WI38 (cell line): ENCODE data around the gene PITPNM1.
"Not testable (repeated sequence)": the region's sequence is repeated elsewhere in the genome, so short reads cannot be mapped to it uniquely, and the experiment has no call there.

Experiments
- H3K4me3 ChIP-seq: 2 replicates; pipeline ENCODE4 v1.5.1; 2011; ENCODE audit warnings: low read depth, mild to moderate bottlenecking, control low read depth, low read length
- TF ChIP-seq, protein P1 (sequence below): IDR thresholded peaks from 2 replicates; pipeline ENCODE4 v1.5.1; 2012; ENCODE audit warnings: low read depth, mild to moderate bottlenecking, control low read depth, low read length

PITPNM1 gene

GRCh38 chr11:67504950-67505581, at the start of gene PITPNM1:
Gene PITPNM1, minus strand, starts transcription at chr11:67505363. Its CDS starts 1,183 bp downstream, at chr11:67504180.
- H3K4me3 ChIP-seq, result peak within 1 kb of the TSS; percentile 71
- TF ChIP-seq, protein P1, sequence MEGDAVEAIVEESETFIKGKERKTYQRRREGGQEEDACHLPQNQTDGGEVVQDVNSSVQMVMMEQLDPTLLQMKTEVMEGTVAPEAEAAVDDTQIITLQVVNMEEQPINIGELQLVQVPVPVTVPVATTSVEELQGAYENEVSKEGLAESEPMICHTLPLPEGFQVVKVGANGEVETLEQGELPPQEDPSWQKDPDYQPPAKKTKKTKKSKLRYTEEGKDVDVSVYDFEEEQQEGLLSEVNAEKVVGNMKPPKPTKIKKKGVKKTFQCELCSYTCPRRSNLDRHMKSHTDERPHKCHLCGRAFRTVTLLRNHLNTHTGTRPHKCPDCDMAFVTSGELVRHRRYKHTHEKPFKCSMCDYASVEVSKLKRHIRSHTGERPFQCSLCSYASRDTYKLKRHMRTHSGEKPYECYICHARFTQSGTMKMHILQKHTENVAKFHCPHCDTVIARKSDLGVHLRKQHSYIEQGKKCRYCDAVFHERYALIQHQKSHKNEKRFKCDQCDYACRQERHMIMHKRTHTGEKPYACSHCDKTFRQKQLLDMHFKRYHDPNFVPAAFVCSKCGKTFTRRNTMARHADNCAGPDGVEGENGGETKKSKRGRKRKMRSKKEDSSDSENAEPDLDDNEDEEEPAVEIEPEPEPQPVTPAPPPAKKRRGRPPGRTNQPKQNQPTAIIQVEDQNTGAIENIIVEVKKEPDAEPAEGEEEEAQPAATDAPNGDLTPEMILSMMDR, result no peak

DNA sequence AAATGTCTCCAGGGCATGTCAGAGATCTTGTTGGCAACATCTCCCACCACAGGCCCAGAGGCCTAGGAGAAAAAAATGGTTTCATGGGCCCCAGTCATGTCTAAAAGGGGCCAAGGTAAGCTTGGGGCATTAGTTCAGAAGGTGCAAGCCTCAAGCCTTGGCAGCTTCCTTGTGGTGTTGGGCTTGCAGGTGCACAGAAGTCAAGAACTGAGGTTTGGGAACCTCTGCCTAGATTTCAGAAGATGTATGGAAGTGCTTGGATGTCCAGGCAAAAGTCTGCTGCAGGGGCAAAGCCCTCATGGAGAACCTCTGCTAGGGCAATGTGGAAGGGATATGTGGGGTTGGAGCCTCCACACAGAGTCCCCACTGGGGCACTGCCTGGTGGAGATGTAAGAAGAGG, 46.5 kb upstream of the PITPNM1 start:
- H3K4me3 ChIP-seq, result not testable (repeated sequence)

- no peak overlapping the region for H3K4me3 ChIP-seq
- TF ChIP-seq, protein P1, result no peak
These were observed 46.0 kb upstream of the PITPNM1 start for GRCh38 chr11:67551127-67551526.

DNA sequence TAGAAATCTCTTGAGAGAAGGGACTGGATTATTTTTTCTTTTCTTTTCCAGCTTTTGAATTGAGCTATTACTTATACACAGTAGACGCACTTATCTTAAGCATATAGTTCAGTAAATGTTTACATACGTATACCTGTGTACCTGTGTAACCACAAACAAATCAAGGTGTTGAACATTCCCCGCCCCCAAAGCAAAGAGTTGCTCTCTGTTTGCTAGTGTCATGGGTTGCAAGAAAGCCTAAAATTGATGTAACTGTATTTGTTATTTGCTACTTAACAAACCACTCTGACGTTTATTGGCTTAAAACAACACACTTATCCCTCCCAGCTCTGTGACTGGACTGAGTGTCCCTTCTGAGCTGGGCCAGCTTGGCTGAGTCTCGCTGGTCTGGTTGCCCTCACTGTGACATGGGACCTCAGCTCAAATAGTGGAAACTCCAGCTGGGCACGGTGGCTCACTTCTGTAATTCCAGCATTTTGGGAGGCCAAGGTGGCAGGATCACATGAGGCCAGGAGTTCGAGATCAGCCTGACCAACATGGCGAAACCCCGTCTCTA, 43.5 kb upstream of the PITPNM1 start:
- H3K4me3 ChIP-seq, result no peak overlapping the region
- TF ChIP-seq, protein P1, result no peak

GRCh38 chr11:67548112-67548511, 42.9 kb upstream of the PITPNM1 start:
- H3K4me3 ChIP-seq, result not testable (repeated sequence)

GRCh38 chr11:67545280-67545679, 40.1 kb upstream of the PITPNM1 start:
- H3K4me3 ChIP-seq, result no peak overlapping the region
- TF ChIP-seq, protein P1, result no peak

DNA sequence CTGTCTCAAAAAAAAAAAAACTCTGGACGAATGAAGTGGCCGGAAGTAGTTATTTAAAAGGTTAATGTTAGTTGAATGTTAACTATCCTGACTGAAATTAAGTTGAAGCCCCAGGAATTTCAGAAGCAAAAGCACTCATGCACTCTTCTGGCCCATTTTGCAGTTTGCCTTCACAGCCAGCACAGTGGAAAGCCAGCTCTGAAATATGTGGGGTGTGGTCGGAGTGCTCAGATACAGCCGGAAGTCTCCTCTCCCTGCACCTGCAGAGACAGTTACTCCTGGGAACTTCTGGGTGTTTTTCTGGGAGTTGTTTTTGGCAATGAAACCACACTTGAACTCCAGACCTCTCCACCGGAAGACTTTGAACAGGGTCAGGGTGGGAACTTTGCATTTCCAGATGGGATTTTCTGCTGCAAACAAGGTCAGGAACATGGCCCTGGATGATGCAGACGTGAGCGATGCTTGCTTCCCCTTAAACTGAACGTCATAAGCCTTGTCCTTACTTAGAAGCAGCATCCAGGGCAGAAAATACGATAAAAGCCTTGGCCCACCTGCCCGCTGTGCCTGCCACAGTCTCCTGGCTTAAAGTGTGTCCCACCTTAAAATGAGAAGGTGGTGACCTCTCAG, 39.6 kb upstream of the PITPNM1 start:
- TF ChIP-seq, protein P1, result no peak
- no peak overlapping the region for H3K4me3 ChIP-seq

- TF ChIP-seq, protein P1, result no peak
- H3K4me3 ChIP-seq, result no peak overlapping the region
These were observed 38.4 kb upstream of the PITPNM1 start for GRCh38 chr11:67543585-67543984.
